Activated CD8-positive, alpha-beta memory T cell treated with anti-CD3 and anti-CD28 coated beads for 36 hours (primary cell): Measurements from ENCODE around the gene UBASH3A. TPM values are rescaled to one million over a fixed set of nuclear protein-coding genes. Genes with fewer than 3 reads are reported as not detected.

Experiments
- CTCF ChIA-PET: fragments of 350-600 bp; sonication (Branson Sonifier 250); formaldehyde crosslinking; loops from one replicate; lab custom pipeline; 2021; ENCODE audit warnings: antibody characterized with exemption; lab: Charles Lee
- POLR2A ChIA-PET: fragments of 350-600 bp; sonication (Branson Sonifier 250); formaldehyde crosslinking; loops from one replicate; lab custom pipeline; 2021; ENCODE audit warnings: antibody characterized with exemption; lab: Charles Lee
- total RNA-seq, 2 experiments: library from RNA; stranded (reverse); gene quantifications; one replicate each; pipeline ENCODE4 v1.2.3, GENCODE V29; 2021

The UBASH3A gene
- total RNA-seq, 2 experiments from 2014 or later, result 27.4 to 28.2 TPM

GRCh38 chr21:42447732-42448131 lies 44.0 kb downstream of the UBASH3A start:
- CTCF ChIA-PET, result interaction anchor here (3.2 kb wide), 1 partner anchor 109 kb away, joined by 14 read pairs; no protein-coding TSS in a partner anchor

GRCh38 chr21:42448686-42449085 lies 45.0 kb downstream of the UBASH3A start:
- POLR2A ChIA-PET, result interaction anchor here (0.9 kb wide), 1 partner anchor 33 kb away, joined by 4 read pairs; no protein-coding TSS in a partner anchor

More at GRCh38 chr21:42447732-42448131, 44.0 kb downstream of the UBASH3A start:
- POLR2A ChIA-PET, result no interaction called here

GRCh38 chr21:42451941-42452340 lies 48.2 kb downstream of the UBASH3A start:
- ChIA-PET POLR2A (interaction anchor here (0.5 kb wide), 1 partner anchor 49 kb away, joined by 3 read pairs; no protein-coding TSS in a partner anchor), CTCF (interaction anchor here (1.0 kb wide), 1 partner anchor 48 kb away, joined by 3 read pairs; the partner anchor contains the start of gene UBASH3A)

More at GRCh38 chr21:42448686-42449085, 45.0 kb downstream of the UBASH3A start:
- CTCF ChIA-PET, result interaction anchor here (1.2 to 3.2 kb wide), 5 partner anchors 88 to 190 kb away, joined by 3 to 24 read pairs (median 9); partner anchors contain the start of gene TFF3

GRCh38 chr21:42452401-42453223 lies 48.9 kb downstream of the UBASH3A start:
- ChIA-PET POLR2A (interaction anchor here (0.5 kb wide), 1 partner anchor 49 kb away, joined by 3 read pairs; no protein-coding TSS in a partner anchor), CTCF (interaction anchor here (1.0 to 1.4 kb wide), 2 partner anchors 13 to 48 kb away, joined by 3 read pairs; partner anchors contain the start of gene UBASH3A)

GRCh38 chr21:42453224-42453985 lies 49.7 kb downstream of the UBASH3A start:
- ChIA-PET CTCF (interaction anchor here (1.4 to 1.7 kb wide), 2 partner anchors 12 to 142 kb away, joined by 3 to 4 read pairs; no protein-coding TSS in a partner anchor), POLR2A (no interaction called here)

- CTCF ChIA-PET, result interaction anchor here (1.7 kb wide), 1 partner anchor 143 kb away, joined by 4 read pairs; no protein-coding TSS in a partner anchor
- POLR2A ChIA-PET, result no interaction called here
Observed at GRCh38 chr21:42453986-42454570, 50.4 kb downstream of the UBASH3A start.

GRCh38 chr21:42454786-42455185 lies 51.1 kb downstream of the UBASH3A start:
- POLR2A ChIA-PET, result interaction anchor here (0.7 kb wide), 1 partner anchor 23 kb away, joined by 3 read pairs; no protein-coding TSS in a partner anchor
- CTCF ChIA-PET, result interaction anchor here (1.2 to 1.7 kb wide), 2 partner anchors 12 to 144 kb away, joined by 4 read pairs; no protein-coding TSS in a partner anchor

- ChIA-PET POLR2A (interaction anchor here (0.7 kb wide), 1 partner anchor 22 kb away, joined by 3 read pairs; no protein-coding TSS in a partner anchor), CTCF (interaction anchor here (1.2 to 1.9 kb wide), 3 partner anchors 12 to 145 kb away, joined by 4 to 8 read pairs (median 4); no protein-coding TSS in a partner anchor)
Observed at GRCh38 chr21:42455196-42455595, 51.5 kb downstream of the UBASH3A start.

GRCh38 chr21:42455754-42456440 lies 52.2 kb downstream of the UBASH3A start:
- POLR2A ChIA-PET, result interaction anchor here (1.0 to 1.1 kb wide), 2 partner anchors 71 to 117 kb away, joined by 3 read pairs; no protein-coding TSS in a partner anchor
- CTCF ChIA-PET, result interaction anchor here (0.5 to 1.9 kb wide), 4 partner anchors 11 to 160 kb away, joined by 4 to 8 read pairs (median 4); no protein-coding TSS in a partner anchor

- CTCF ChIA-PET, result interaction anchor here (0.5 to 1.9 kb wide), 3 partner anchors 40 to 161 kb away, joined by 4 to 8 read pairs (median 4); no protein-coding TSS in a partner anchor
- POLR2A ChIA-PET, result interaction anchor here (1.0 to 1.1 kb wide), 2 partner anchors 70 to 118 kb away, joined by 3 read pairs; no protein-coding TSS in a partner anchor
Observed at GRCh38 chr21:42456457-42456856, 52.8 kb downstream of the UBASH3A start.

GRCh38 chr21:42459082-42459460 lies 55.4 kb downstream of the UBASH3A start:
- POLR2A ChIA-PET, result no interaction called here
- CTCF ChIA-PET, result no interaction called here

GRCh38 chr21:42459546-42460215 lies 56.0 kb downstream of the UBASH3A start:
- ChIA-PET POLR2A (no interaction called here), CTCF (no interaction called here)

GRCh38 chr21:42460391-42461184 lies 56.9 kb downstream of the UBASH3A start:
- POLR2A ChIA-PET, result no interaction called here

GRCh38 chr21:42461185-42461520 lies 57.5 kb downstream of the UBASH3A start:
- POLR2A ChIA-PET, result no interaction called here

More at GRCh38 chr21:42460391-42461184, 56.9 kb downstream of the UBASH3A start:
- CTCF ChIA-PET, result no interaction called here

GRCh38 chr21:42461881-42462877 lies 58.5 kb downstream of the UBASH3A start:
- CTCF ChIA-PET, result no interaction called here
- POLR2A ChIA-PET, result no interaction called here

More at GRCh38 chr21:42461185-42461520, 57.5 kb downstream of the UBASH3A start:
- CTCF ChIA-PET, result no interaction called here
